ENCODE data around the gene PPP1R3E. TPM values are rescaled to one million over a fixed set of nuclear protein-coding genes. Genes with fewer than 3 reads are reported as not detected.
"Not testable (repeated sequence)": the region's sequence is repeated elsewhere in the genome, so short reads cannot be mapped to it uniquely, and the experiment has no call there.

The PPP1R3E gene
- total and polyA plus RNA-seq, 2 experiments from 2014 or later = 14.2 to 15.5 TPM

DNA sequence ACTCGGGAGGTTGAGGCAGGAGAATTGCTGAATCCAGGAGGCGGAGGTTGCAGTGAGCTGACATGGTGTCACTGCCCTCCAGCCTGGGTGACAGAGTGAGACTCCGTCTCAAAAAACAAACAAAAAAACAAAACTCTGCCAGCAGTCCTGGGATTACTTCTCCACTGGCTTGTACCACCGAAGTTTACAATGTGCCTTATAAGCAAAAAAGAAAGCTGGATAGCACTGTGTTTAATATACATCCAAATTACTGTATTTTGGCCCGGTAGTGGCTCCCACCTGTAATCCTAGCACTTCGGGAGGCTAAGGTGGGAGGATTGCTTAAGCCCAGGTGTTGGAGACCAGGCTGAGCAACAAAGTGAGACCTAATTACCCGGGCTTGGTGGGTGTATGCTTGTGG lies 33.5 kb downstream of the PPP1R3E start:
- Histone ChIP-seq H3K4me1 (ENCODE audit: low read depth) (no peaks in the 10 kb centered on the region), H3K4me3 (no peak overlapping the region), H3K27ac (no peak overlapping the region), H3K36me3 (no peaks in the 10 kb centered on the region), H3K9me3 (ENCODE audit: low read depth) (no peaks in the 10 kb centered on the region), H3K27me3 (peaks cover 3% of the 10 kb centered on the region)
- DNase-seq (ENCODE audit: low read depth in 1 of 2, low spot score in 1 of 2) = no peak
- TF ChIP-seq CTCF (IDR thresholded peaks at IDR 0.05; ENCODE audit: low read depth, low read length) = no peak

DNA sequence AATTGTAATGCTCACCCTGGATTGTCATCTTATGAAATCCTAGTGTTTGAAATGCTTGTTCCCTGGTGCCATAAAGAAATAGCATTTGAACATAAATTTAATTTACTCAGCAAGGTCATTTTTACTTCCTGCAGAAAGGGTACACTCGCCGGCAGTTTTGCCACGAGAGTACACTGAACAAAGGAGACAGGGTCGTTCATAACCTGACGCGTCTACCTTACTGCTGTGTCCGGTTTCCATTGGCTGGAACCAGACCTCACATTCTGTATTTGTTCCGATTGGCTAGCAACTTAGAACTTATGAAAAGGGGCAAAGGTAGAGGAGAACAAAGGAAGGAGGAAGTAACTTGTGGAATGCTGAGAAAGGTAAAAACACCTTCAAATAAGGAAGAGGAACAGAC lies 41.8 kb downstream of the PPP1R3E start:
- not testable (repeated sequence) for H3K4me3 ChIP-seq; H3K27ac ChIP-seq; H3K36me3 ChIP-seq; DNase-seq (ENCODE audit: low read depth in 1 of 2, low spot score in 1 of 2); H3K9me3 ChIP-seq (ENCODE audit: low read depth); H3K4me1 ChIP-seq (ENCODE audit: low read depth)
- peaks cover 18% of the 10 kb centered on the region for H3K27me3 ChIP-seq

GRCh38 chr14:23259426-23259825 lies 43.2 kb downstream of the PPP1R3E start:
- TF ChIP-seq CTCF (IDR thresholded peaks at IDR 0.05; ENCODE audit: low read depth, low read length) = no peak
- H3K27me3 ChIP-seq = peaks cover 18% of the 10 kb centered on the region
- no peaks in the 10 kb centered on the region for H3K36me3 ChIP-seq
- no peak overlapping the region for H3K4me3 ChIP-seq
- H3K27ac ChIP-seq = no peak overlapping the region
- H3K9me3 ChIP-seq (ENCODE audit: low read depth) = no peaks in the 10 kb centered on the region
- H3K4me1 ChIP-seq (ENCODE audit: low read depth) = no peaks in the 10 kb centered on the region
- no peak for DNase-seq (ENCODE audit: low read depth in 1 of 2, low spot score in 1 of 2)

- no peak overlapping the region for H3K27ac ChIP-seq
- no peaks in the 10 kb centered on the region for H3K36me3 ChIP-seq
- H3K27me3 ChIP-seq = peaks cover 7% of the 10 kb centered on the region
- H3K9me3 ChIP-seq (ENCODE audit: low read depth) = no peaks in the 10 kb centered on the region
- no peak for TF ChIP-seq CTCF (IDR thresholded peaks at IDR 0.05; ENCODE audit: low read depth, low read length)
- no peak for DNase-seq (ENCODE audit: low read depth in 1 of 2, low spot score in 1 of 2)
- H3K4me1 ChIP-seq (ENCODE audit: low read depth) = no peaks in the 10 kb centered on the region
- H3K4me3 ChIP-seq = no peak overlapping the region
Observed at GRCh38 chr14:23258256-23258655, 44.4 kb downstream of the PPP1R3E start.

GRCh38 chr14:23252420-23253333 lies 50.0 kb downstream of the PPP1R3E start:
- H3K36me3 ChIP-seq = no peaks in the 10 kb centered on the region
- H3K4me3 ChIP-seq = no peak overlapping the region
- no peaks in the 10 kb centered on the region for H3K9me3 ChIP-seq (ENCODE audit: low read depth)
- peaks cover 6% of the 10 kb centered on the region for H3K27me3 ChIP-seq
- TF ChIP-seq CTCF (IDR thresholded peaks at IDR 0.05; ENCODE audit: low read depth, low read length) = no peak
- no peak overlapping the region for H3K27ac ChIP-seq
- no peak for DNase-seq (ENCODE audit: low read depth in 1 of 2, low spot score in 1 of 2)
- H3K4me1 ChIP-seq (ENCODE audit: low read depth) = no peaks in the 10 kb centered on the region

GRCh38 chr14:23252006-23252405 lies 50.7 kb downstream of the PPP1R3E start:
- Histone ChIP-seq H3K4me3 (no peak overlapping the region), H3K9me3 (ENCODE audit: low read depth) (no peaks in the 10 kb centered on the region), H3K27me3 (peaks cover 6% of the 10 kb centered on the region), H3K4me1 (ENCODE audit: low read depth) (no peaks in the 10 kb centered on the region), H3K27ac (no peak overlapping the region), H3K36me3 (no peaks in the 10 kb centered on the region)
- no peak for TF ChIP-seq CTCF (IDR thresholded peaks at IDR 0.05; ENCODE audit: low read depth, low read length)
- no peak for DNase-seq (ENCODE audit: low read depth in 1 of 2, low spot score in 1 of 2)
